K562 (cell line): ENCODE results near the gene SART1. TPM values are rescaled to one million over a fixed set of nuclear protein-coding genes. Genes with fewer than 3 reads are reported as not detected.

ENCODE experiments used
- ATAC-seq: fragments of 200-7000 bp; cut with Tn5 transposase; 3 replicates; pipeline ENCODE4 v1.9.1; 2020; ENCODE audit warnings: moderate library complexity
- BruUV-seq: library from RNA; stranded (reverse); fragments of 400-500 nt; replicated peaks from 2 replicates; lab custom pipeline; 2021; lab: Mats Ljungman, UMichigan
- CTCF ChIA-PET: fragments of 300-600 bp; formaldehyde crosslinking; extraction: SDS; loops from one replicate; lab custom pipeline; 2021; ENCODE audit warnings: low intra/inter-chr PET ratio; lab: Yijun Ruan, JAX
- POLR2A ChIA-PET: fragments of 300-600, 350-650 bp; sonication (Branson Sonifier 250); formaldehyde crosslinking; extraction: SDS; loops from one replicate; lab custom pipeline; 2021; ENCODE audit warnings: antibody characterized with exemption, inconsistent platforms; lab: Yijun Ruan, JAX
- DNase-seq, 4 experiments: peaks; one replicate each; pipeline versions ENCODE4 v3.0.0 to v3.0.0-alpha.2; 2011 to 2018; ENCODE audit warnings: low spot score in 3 of 4, mixed read lengths in 3 of 4; ENCODE audit errors: extremely low read depth in 1 of 4
- FAIRE-seq: peaks from 2 replicates; lab custom pipeline; 2011; peaks lifted over from hg19 to GRCh38; lab: Jason Lieb, UNC
- H2AFZ ChIP-seq: 2 replicates; pipeline ENCODE4 v1.6.0; 2011; ENCODE audit warnings: low read depth, low read length, control low read depth, inconsistent platforms
- H3K27ac ChIP-seq: fragments of 200-600 bp; 3 replicates; pipeline ENCODE4 v1.8.0; 2011; ENCODE audit warnings: low read depth, mild to moderate bottlenecking, control low read depth, inconsistent platforms, low read length, moderate library complexity, mixed read lengths; ENCODE audit errors: extremely low read depth
- H3K27me3 ChIP-seq, 2 experiments: fragments of 300-600 bp in 1 of 2; 2 replicates in 1 of 2; 3 replicates in 1 of 2; pipeline versions ENCODE4 v1.6.0 to v1.8.0; 2011; ENCODE audit warnings: inconsistent platforms in 2 of 2, low read length in 2 of 2, mild to moderate bottlenecking in 1 of 2, mixed read lengths in 1 of 2, moderate library complexity in 1 of 2; ENCODE audit not compliant: control insufficient read depth in 2 of 2, insufficient read depth in 2 of 2
- H3K36me3 ChIP-seq: fragments of 300-600 bp; 3 replicates; pipeline ENCODE4 v1.8.0; 2011; ENCODE audit warnings: mild to moderate bottlenecking, low read length, inconsistent platforms; ENCODE audit not compliant: control insufficient read depth, insufficient read depth
- H3K4me1 ChIP-seq, 2 experiments: fragments of 200-600 bp in 1 of 2; replicated peaks in 1 of 2; 2 replicates in 1 of 2; 3 replicates in 1 of 2; pipeline versions ENCODE4 v1.5.1 to v1.8.0; 2011; ENCODE audit warnings: inconsistent platforms in 2 of 2, low read length in 2 of 2, mild to moderate bottlenecking in 1 of 2, mixed read lengths in 1 of 2, moderate library complexity in 1 of 2; ENCODE audit not compliant: control insufficient read depth in 2 of 2, insufficient read depth in 2 of 2
- H3K4me2 ChIP-seq: 2 replicates; pipeline ENCODE4 v1.6.1; 2011; ENCODE audit warnings: low read length, control low read depth, inconsistent platforms, mixed read lengths; ENCODE audit not compliant: insufficient read depth
- H3K4me3 ChIP-seq: fragments of 200-600 bp; sonication (generic), shearing (Covaris generic); 2 replicates; pipeline ENCODE4 v1.5.1; 2016; ENCODE audit warnings: control low read depth, inconsistent platforms
- H3K79me2 ChIP-seq: fragments of 200-600 bp; 3 replicates; pipeline ENCODE4 v1.8.0; 2011; ENCODE audit warnings: low read length, inconsistent platforms; ENCODE audit not compliant: control insufficient read depth, insufficient read depth
- H3K9ac ChIP-seq, 2 experiments: 2 replicates each; pipeline versions ENCODE4 v1.6.0 to v1.6.1; 2011; ENCODE audit warnings: low read depth in 2 of 2, low read length in 2 of 2, control low read depth in 1 of 2, inconsistent platforms in 1 of 2, mild to moderate bottlenecking in 1 of 2, mixed read lengths in 1 of 2; ENCODE audit not compliant: insufficient read depth in 1 of 2
- H3K9me1 ChIP-seq: one replicate; pipeline ENCODE4 v1.6.0; 2011; ENCODE audit warnings: inconsistent platforms, mild to moderate bottlenecking, low read length, moderate library complexity; ENCODE audit not compliant: control insufficient read depth, insufficient read depth
- H3K9me3 ChIP-seq: replicated peaks from 2 replicates; pipeline ENCODE4 v1.5.1; 2011; ENCODE audit warnings: low read depth, low read length, inconsistent platforms; ENCODE audit not compliant: control insufficient read depth, insufficient read depth
- H4K20me1 ChIP-seq: replicated peaks from 2 replicates; pipeline ENCODE4 v1.6.1; 2011; ENCODE audit warnings: low read length, inconsistent platforms, mixed read lengths; ENCODE audit not compliant: control insufficient read depth, insufficient read depth
- POLR2G ChIP-seq: fragments of 200-400 bp; formaldehyde crosslinking; IDR thresholded peaks from 2 replicates; pipeline ENCODE4 v1.6.1; 2017; ENCODE audit warnings: low read depth, mild to moderate bottlenecking, antibody characterized with exemption, low read length, moderate library complexity
- RBFOX2 ChIP-seq: fragments of 200-400 bp; formaldehyde crosslinking; IDR thresholded peaks from 2 replicates; pipeline ENCODE4 v1.6.1; 2017; ENCODE audit warnings: low read depth, mild to moderate bottlenecking, low read length, moderate library complexity
- ZNF311 ChIP-seq: fragments of 250-450 bp; sonication (Bioruptor Pico); IDR thresholded peaks from 2 replicates; pipeline ENCODE4 v1.4.0; 2020; ENCODE audit warnings: mild to moderate bottlenecking, moderate library complexity
- WGBS: fragments of 100-300 bp; shearing (Covaris generic); methylation state at CpG from one replicate; pipeline ENCODE4 v1.1.6; 2016; ENCODE audit warnings: low coverage, mixed read lengths; ENCODE audit not compliant: insufficient coverage; ENCODE audit errors: missing lambda C conversion rate; 5-methylcytosine and 5-hydroxymethylcytosine counted together
- in situ Hi-C: fragments of 300-500 bp; cut with MboI; formaldehyde crosslinking; loops from 4 replicates; pipeline ENCODE4 v1.15.0; 2018; ENCODE audit warnings: inconsistent platforms, mixed read lengths
- intact Hi-C: fragments of 100-400 bp; cut with micrococcal nuclease; formaldehyde crosslinking; loops from 2 replicates; pipeline ENCODE4 v1.14.2; 2022
- polyA plus RNA-seq, 8 experiments: library from polyadenylated mRNA; depleted of rRNA in 4 of 8; stranded (reverse) in 5 of 8; unstranded in 3 of 8; fragments of >200 nt; fragmentation: Nextera tagmentation in 2 of 8; fragmentation: Illumina TruSeq in 1 of 8; extraction: Ambion mirVana in 2 of 8; extraction: Trizol in 1 of 8; gene quantifications; 2 replicates each; pipeline versions ENCODE4 v1.2.1 to v1.2.3, GENCODE V29; 2011 to 2014; ENCODE audit warnings: inconsistent platforms in 1 of 8, missing spikeins in 1 of 8
- total RNA-seq, 7 experiments: library from RNA; depleted of rRNA in 6 of 7; stranded (reverse); fragments of >200 nt in 6 of 7; fragmentation: Illumina TruSeq in 2 of 7; extraction: Trizol in 2 of 7; gene quantifications; 2 replicates each; pipeline versions ENCODE4 v1.2.1 to v1.2.3, GENCODE V29; 2011 to 2021; ENCODE audit warnings: low replicate concordance in 1 of 7

The SART1 gene
- total and polyA plus RNA-seq, 9 of the 15 experiments (the other 6 are each of a cell fraction or from before 2014, with no cell fraction given) = 4.8 to 84.1 (median 31.7) TPM

GRCh38 chr11:65976216-65977176 is 15.0 kb downstream of the SART1 start:
- Histone ChIP-seq H3K4me2 (no peak overlapping the region), H2AFZ (no peak overlapping the region), H3K27me3 (no peaks in the 10 kb centered on the region), H3K9me3 (no peaks in the 10 kb centered on the region), H3K27ac (no peak overlapping the region), H3K4me3 (no peak overlapping the region), H3K79me2 (no peaks in the 10 kb centered on the region), H3K9me1 (no peaks in the 10 kb centered on the region), H3K9ac (peak overlapping the region in 1 of 2 experiments; percentile 26; a peak in 1 of 4 replicates), H3K4me1 (peaks cover 0 to 20% of the 10 kb centered on the region in 2 experiments; a peak in 2 of 5 replicates), H3K36me3 (peaks cover 59% of the 10 kb centered on the region), H4K20me1 (no peaks in the 10 kb centered on the region)
- intact Hi-C loops (no loop called here), in situ Hi-C loops (no loop called here)
- no peak for TF ChIP-seq ZNF311
- peak; percentile 64 for TF ChIP-seq POLR2G
- peak; percentile 51 for TF ChIP-seq RBFOX2
- no peak for ATAC-seq
- CTCF ChIA-PET = interaction anchor here (0.6 to 0.7 kb wide), 2 partner anchors 31 to 456 kb away, joined by 3 to 4 read pairs; partner anchors contain the start of gene TSGA10IP
- POLR2A ChIA-PET = interaction anchor here (0.6 to 1.8 kb wide), 7 partner anchors 16 to 88 kb away, joined by 3 to 9 read pairs (median 3); partner anchors contain the start of gene FIBP
- 87% methylated on average over 29 of the region's 43 CpGs for WGBS
- FAIRE-seq = no peak
- no peak for DNase-seq
- no TSS peak for BruUV-seq
